SK-N-SH (cell line): ENCODE data around the gene SIDT1. TPM values are rescaled to one million over a fixed set of nuclear protein-coding genes. Genes with fewer than 3 reads are reported as not detected.
A peak's percentile ranks its signal among the peaks of the same experiment; 100 is the strongest.

Experiments
- CTCF ChIA-PET: fragments of 300-600, 350-600 bp; formaldehyde crosslinking; extraction: SDS; loops from one replicate; lab custom pipeline; 2021; lab: Yijun Ruan, JAX
- POLR2A ChIA-PET: fragments of 350-600 bp; sonication (Branson Sonifier 250); formaldehyde crosslinking; extraction: SDS; loops from one replicate; lab custom pipeline; 2020; ENCODE audit warnings: antibody characterized with exemption, inconsistent platforms; lab: Yijun Ruan, JAX
- DNase-seq: peaks from one replicate; pipeline ENCODE4 v3.0.0; 2012
- H2AFZ ChIP-seq: fragments of 200-600 bp; sonication (generic); 2 replicates; pipeline ENCODE4 v1.8.1; 2016; ENCODE audit warnings: antibody characterized with exemption, mild to moderate bottlenecking, low read depth
- H3F3A ChIP-seq: fragments of 200-600 bp; sonication (generic); replicated peaks from 2 replicates; pipeline ENCODE3; 2016; ENCODE audit warnings: antibody characterized with exemption, mild to moderate bottlenecking; ENCODE audit not compliant: insufficient read depth
- H3K27ac ChIP-seq, 2 experiments: fragments of 200-500 bp in 1 of 2; fragments of 200-600 bp in 1 of 2; sonication (Bioruptor generic) in 1 of 2; sonication (generic), shearing (Covaris generic) in 1 of 2; 2 replicates each; pipeline versions ENCODE4 v1.5.1 to v1.6.1; 2014 to 2016; ENCODE audit warnings: low read depth in 2 of 2, inconsistent platforms in 1 of 2, low read length in 1 of 2, mild to moderate bottlenecking in 1 of 2, mixed read lengths in 1 of 2
- H3K27me3 ChIP-seq: fragments of 200-600 bp; sonication (generic), shearing (Covaris generic); 2 replicates; pipeline ENCODE4 v1.6.1; 2016; ENCODE audit warnings: mixed run types; ENCODE audit not compliant: insufficient read depth
- H3K36me3 ChIP-seq, 2 experiments: fragments of 200-500 bp in 1 of 2; fragments of 200-600 bp in 1 of 2; sonication (Bioruptor generic) in 1 of 2; sonication (generic) in 1 of 2; replicated peaks in 1 of 2; 2 replicates each; pipeline versions ENCODE3 to v1.5.1; 2014 to 2016; ENCODE audit warnings: low read length in 1 of 2, mild to moderate bottlenecking in 1 of 2; ENCODE audit not compliant: insufficient read depth in 2 of 2, control insufficient read depth in 1 of 2
- H3K4me1 ChIP-seq, 2 experiments: fragments of 200-500 bp in 1 of 2; fragments of 200-600 bp in 1 of 2; sonication (Bioruptor generic) in 1 of 2; sonication (generic), shearing (Covaris generic) in 1 of 2; 2 replicates each; pipeline versions ENCODE4 v1.5.1 to v1.6.1; 2014 to 2016; ENCODE audit warnings: low read depth in 1 of 2, low read length in 1 of 2, mixed run types in 1 of 2; ENCODE audit not compliant: insufficient read depth in 2 of 2, control insufficient read depth in 1 of 2
- H3K4me2 ChIP-seq: fragments of 200-600 bp; sonication (generic), shearing (Covaris generic); 2 replicates; pipeline ENCODE4 v1.6.1; 2017; ENCODE audit warnings: mixed run types
- H3K4me3 ChIP-seq, 2 experiments: fragments of 200-500 bp in 1 of 2; fragments of 200-600 bp in 1 of 2; sonication (Bioruptor generic) in 1 of 2; sonication (generic), shearing (Covaris generic) in 1 of 2; 2 replicates each; pipeline versions ENCODE4 v1.5.1 to v1.8.1; 2014 to 2016; ENCODE audit warnings: low read depth in 2 of 2, inconsistent platforms in 1 of 2, low read length in 1 of 2, mild to moderate bottlenecking in 1 of 2, mixed read lengths in 1 of 2, moderate library complexity in 1 of 2
- H3K79me2 ChIP-seq: fragments of 200-600 bp; sonication (generic); 2 replicates; pipeline ENCODE4 v1.8.1; 2017; ENCODE audit warnings: mild to moderate bottlenecking; ENCODE audit not compliant: insufficient read depth
- H3K9ac ChIP-seq: fragments of 200-600 bp; sonication (generic); 2 replicates; pipeline ENCODE4 v1.6.1; 2017; ENCODE audit warnings: mixed run types
- H3K9me2 ChIP-seq: fragments of 200-600 bp; sonication (generic); 2 replicates; pipeline ENCODE4 v1.6.1; 2017; ENCODE audit warnings: mixed run types
- H3K9me3 ChIP-seq: fragments of 200-600 bp; sonication (generic); 2 replicates; pipeline ENCODE4 v1.6.1; 2017; ENCODE audit warnings: mixed run types, mild to moderate bottlenecking, moderate library complexity
- H4K20me1 ChIP-seq: fragments of 200-600 bp; sonication (generic); 2 replicates; pipeline ENCODE4 v1.6.1; 2017; ENCODE audit warnings: mild to moderate bottlenecking, mixed run types; ENCODE audit not compliant: insufficient read depth
- ELF1 ChIP-seq: IDR thresholded peaks from 2 replicates; pipeline ENCODE4 v1.4.0; 2012
- EZH2phosphoT487 ChIP-seq: fragments of 200-600 bp; sonication (generic); IDR thresholded peaks from 2 replicates; pipeline ENCODE4 v1.6.1; 2017; ENCODE audit warnings: low read depth, mixed run types, mild to moderate bottlenecking, antibody characterized with exemption, moderate library complexity, borderline replicate concordance
- FOXM1 ChIP-seq: IDR thresholded peaks from 2 replicates; pipeline ENCODE4 v1.4.0; 2012; ENCODE audit warnings: low read depth, mild to moderate bottlenecking
- GABPA ChIP-seq: IDR thresholded peaks from 2 replicates; pipeline ENCODE4 v1.4.0; 2012; ENCODE audit warnings: low read depth, mild to moderate bottlenecking
- GATA2 ChIP-seq: sonication (generic); formaldehyde crosslinking; IDR thresholded peaks from 2 replicates; pipeline ENCODE4 v1.5.0; 2020; ENCODE audit warnings: mild to moderate bottlenecking, missing genetic modification reagents
- JUND ChIP-seq: IDR thresholded peaks from 2 replicates; pipeline ENCODE4 v1.4.0; 2012
- MEF2A ChIP-seq: IDR thresholded peaks from 2 replicates; pipeline ENCODE4 v1.4.0; 2012; ENCODE audit warnings: low read depth, borderline replicate concordance
- MXI1 ChIP-seq: IDR thresholded peaks from 2 replicates; pipeline ENCODE4 v1.6.1; 2012; ENCODE audit warnings: mild to moderate bottlenecking, low read depth, low read length, improper control_type of control experiment
- NFIC ChIP-seq: IDR thresholded peaks from 2 replicates; pipeline ENCODE4 v1.4.0; 2012; ENCODE audit warnings: borderline replicate concordance
- RCOR1 ChIP-seq: fragments of 150-350 bp; IDR thresholded peaks from 2 replicates; pipeline ENCODE4 v1.6.1; 2017; ENCODE audit warnings: antibody characterized with exemption, low read length
- SMC3 ChIP-seq: IDR thresholded peaks from 2 replicates; pipeline ENCODE4 v1.6.1; 2012; ENCODE audit warnings: low read depth, low read length, improper control_type of control experiment
- TAF1 ChIP-seq: IDR thresholded peaks from 2 replicates; pipeline ENCODE4 v1.6.1; 2012; ENCODE audit warnings: low read depth, mild to moderate bottlenecking, low read length, moderate library complexity, borderline replicate concordance
- TCF12 ChIP-seq: IDR thresholded peaks from 2 replicates; pipeline ENCODE4 v1.4.0; 2012
- TEAD4 ChIP-seq: IDR thresholded peaks from 2 replicates; pipeline ENCODE4 v1.4.0; 2012; ENCODE audit warnings: mild to moderate bottlenecking, borderline replicate concordance; ENCODE audit not compliant: insufficient read depth
- WGBS: methylation state at CpG from one replicate; pipeline ENCODE4 v1.1.6; 2017; ENCODE audit warnings: low lambda C conversion rate; 5-methylcytosine and 5-hydroxymethylcytosine counted together
- polyA plus RNA-seq, 3 experiments: library from polyadenylated mRNA; depleted of rRNA; stranded (reverse); fragments of >200 nt; gene quantifications; 2 replicates each; pipeline ENCODE4 v1.2.3, GENCODE V29; 2012
- TF ChIP-seq, protein P1 (sequence below): fragments of 200-600 bp; sonication (generic); IDR thresholded peaks from 2 replicates; pipeline ENCODE4 v1.6.1; 2017; ENCODE audit warnings: antibody characterized with exemption, mild to moderate bottlenecking, moderate library complexity
- TF ChIP-seq, protein P2 (sequence below): IDR thresholded peaks from 2 replicates; pipeline ENCODE4 v1.4.0; 2012; ENCODE audit warnings: low read depth
- TF ChIP-seq, protein P3 (sequence below): IDR thresholded peaks from 2 replicates; pipeline ENCODE4 v1.4.0; 2012; ENCODE audit warnings: low read depth, borderline replicate concordance
- TF ChIP-seq, protein P4 (sequence below): fragments of 150-350 bp; IDR thresholded peaks from 2 replicates; pipeline ENCODE4 v1.6.1; 2017; ENCODE audit warnings: antibody characterized with exemption, low read length, low read depth, borderline replicate concordance
- TF ChIP-seq, protein P5 (sequence below): IDR thresholded peaks from 2 replicates; pipeline ENCODE4; 2012

Gene SIDT1
- polyA plus RNA-seq, 1 of the 3 experiments (the other 2 are of a cell fraction): 0.02 TPM

DNA sequence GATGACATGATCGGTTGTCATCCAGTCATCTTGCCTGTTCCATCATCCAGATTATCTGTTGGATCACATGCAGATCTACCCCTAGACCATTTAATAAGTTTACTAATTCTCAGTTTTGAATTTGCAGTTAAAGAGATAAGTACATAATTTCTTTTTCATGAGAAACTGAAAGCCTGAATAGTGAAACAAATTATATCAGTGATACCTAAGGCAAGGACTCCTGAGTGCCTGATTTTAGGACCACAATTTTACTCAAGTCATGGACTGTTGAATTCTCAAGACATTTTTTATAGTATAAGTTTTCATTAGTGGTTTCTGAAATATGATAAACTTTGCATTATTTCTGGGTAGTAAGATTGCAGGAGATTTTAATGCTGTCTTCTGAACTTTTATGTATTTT, 13.2 kb downstream of the SIDT1 start:
- CTCF ChIA-PET: interaction anchor here (2.4 kb wide), 1 partner anchor 16 kb away, joined by 6 read pairs; no protein-coding TSS in a partner anchor
- H3K9me3 ChIP-seq: no peaks in the 10 kb centered on the region
- WGBS: 68% methylated on average over 1 of the region's 1 CpG

DNA sequence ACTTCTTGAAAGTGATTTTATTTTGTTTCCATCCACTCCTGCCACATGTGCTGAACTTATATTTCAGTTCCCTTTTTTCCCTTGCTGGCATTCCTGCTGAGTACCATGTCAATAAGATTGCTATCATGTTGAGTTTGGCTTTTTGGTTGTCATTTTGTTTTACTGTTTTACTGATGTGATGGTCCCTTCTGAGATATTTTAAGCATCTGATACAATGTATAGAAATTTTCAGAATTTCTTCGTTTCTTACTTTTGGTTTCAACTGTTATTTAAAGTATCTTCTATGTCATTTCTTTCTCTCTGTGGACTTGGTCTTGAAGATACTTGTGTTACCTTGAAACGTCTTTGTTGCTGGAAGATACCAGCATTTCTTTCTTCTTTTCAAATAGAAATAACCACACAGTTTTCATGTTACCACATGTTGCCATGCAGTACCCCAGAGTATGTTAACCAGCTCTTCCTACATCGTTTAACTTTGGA, 14.1 kb downstream of the SIDT1 start:
- no peaks in the 10 kb centered on the region for H3K4me1 ChIP-seq
- H3K4me3 ChIP-seq: no peak overlapping the region
- no peaks in the 10 kb centered on the region for H3K27me3 ChIP-seq
- no peaks in the 10 kb centered on the region for H3F3A ChIP-seq
- H4K20me1 ChIP-seq: no peaks in the 10 kb centered on the region
- no peaks in the 10 kb centered on the region for H3K9me2 ChIP-seq
- peak overlapping the region; percentile 10; the same call in 1 of the 2 replicates for H2AFZ ChIP-seq
- WGBS: 10% methylated on average over 3 of the region's 3 CpGs
- ChIA-PET CTCF (interaction anchor here (0.6 to 2.4 kb wide), 4 partner anchors 15 to 227 kb away, joined by 3 to 6 read pairs (median 3); no protein-coding TSS in a partner anchor), POLR2A (no interaction called here)
- no peak overlapping the region for H3K9ac ChIP-seq
- no peak overlapping the region for H3K4me2 ChIP-seq
- no peaks in the 10 kb centered on the region for H3K79me2 ChIP-seq
- no peaks in the 10 kb centered on the region for H3K9me3 ChIP-seq
- no peak overlapping the region for H3K27ac ChIP-seq
- DNase-seq: no peak
- H3K36me3 ChIP-seq: no peaks in the 10 kb centered on the region
- TF ChIP-seq, protein P1, sequence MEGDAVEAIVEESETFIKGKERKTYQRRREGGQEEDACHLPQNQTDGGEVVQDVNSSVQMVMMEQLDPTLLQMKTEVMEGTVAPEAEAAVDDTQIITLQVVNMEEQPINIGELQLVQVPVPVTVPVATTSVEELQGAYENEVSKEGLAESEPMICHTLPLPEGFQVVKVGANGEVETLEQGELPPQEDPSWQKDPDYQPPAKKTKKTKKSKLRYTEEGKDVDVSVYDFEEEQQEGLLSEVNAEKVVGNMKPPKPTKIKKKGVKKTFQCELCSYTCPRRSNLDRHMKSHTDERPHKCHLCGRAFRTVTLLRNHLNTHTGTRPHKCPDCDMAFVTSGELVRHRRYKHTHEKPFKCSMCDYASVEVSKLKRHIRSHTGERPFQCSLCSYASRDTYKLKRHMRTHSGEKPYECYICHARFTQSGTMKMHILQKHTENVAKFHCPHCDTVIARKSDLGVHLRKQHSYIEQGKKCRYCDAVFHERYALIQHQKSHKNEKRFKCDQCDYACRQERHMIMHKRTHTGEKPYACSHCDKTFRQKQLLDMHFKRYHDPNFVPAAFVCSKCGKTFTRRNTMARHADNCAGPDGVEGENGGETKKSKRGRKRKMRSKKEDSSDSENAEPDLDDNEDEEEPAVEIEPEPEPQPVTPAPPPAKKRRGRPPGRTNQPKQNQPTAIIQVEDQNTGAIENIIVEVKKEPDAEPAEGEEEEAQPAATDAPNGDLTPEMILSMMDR: no peak
- TF ChIP-seq MEF2A (no peak), TEAD4 (no peak), GABPA (no peak), MXI1 (no peak), JUND (no peak), EZH2phosphoT487 (no peak)
- TF ChIP-seq, protein P2, sequence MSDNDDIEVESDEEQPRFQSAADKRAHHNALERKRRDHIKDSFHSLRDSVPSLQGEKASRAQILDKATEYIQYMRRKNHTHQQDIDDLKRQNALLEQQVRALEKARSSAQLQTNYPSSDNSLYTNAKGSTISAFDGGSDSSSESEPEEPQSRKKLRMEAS: no peak
- TF ChIP-seq, protein P3, sequence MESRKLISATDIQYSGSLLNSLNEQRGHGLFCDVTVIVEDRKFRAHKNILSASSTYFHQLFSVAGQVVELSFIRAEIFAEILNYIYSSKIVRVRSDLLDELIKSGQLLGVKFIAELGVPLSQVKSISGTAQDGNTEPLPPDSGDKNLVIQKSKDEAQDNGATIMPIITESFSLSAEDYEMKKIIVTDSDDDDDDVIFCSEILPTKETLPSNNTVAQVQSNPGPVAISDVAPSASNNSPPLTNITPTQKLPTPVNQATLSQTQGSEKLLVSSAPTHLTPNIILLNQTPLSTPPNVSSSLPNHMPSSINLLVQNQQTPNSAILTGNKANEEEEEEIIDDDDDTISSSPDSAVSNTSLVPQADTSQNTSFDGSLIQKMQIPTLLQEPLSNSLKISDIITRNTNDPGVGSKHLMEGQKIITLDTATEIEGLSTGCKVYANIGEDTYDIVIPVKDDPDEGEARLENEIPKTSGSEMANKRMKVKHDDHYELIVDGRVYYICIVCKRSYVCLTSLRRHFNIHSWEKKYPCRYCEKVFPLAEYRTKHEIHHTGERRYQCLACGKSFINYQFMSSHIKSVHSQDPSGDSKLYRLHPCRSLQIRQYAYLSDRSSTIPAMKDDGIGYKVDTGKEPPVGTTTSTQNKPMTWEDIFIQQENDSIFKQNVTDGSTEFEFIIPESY: no peak

More for the DNA sequence above, 13.2 kb downstream of the SIDT1 start:
- Histone ChIP-seq H3K36me3 (no peaks in the 10 kb centered on the region), H3K4me3 (no peak overlapping the region), H3K9ac (no peak overlapping the region), H3K9me2 (no peaks in the 10 kb centered on the region), H3F3A (no peaks in the 10 kb centered on the region), H3K79me2 (no peaks in the 10 kb centered on the region), H4K20me1 (no peaks in the 10 kb centered on the region), H3K27ac (no peak overlapping the region), H3K4me2 (no peak overlapping the region), H2AFZ (no peak overlapping the region), H3K4me1 (no peaks in the 10 kb centered on the region), H3K27me3 (no peaks in the 10 kb centered on the region)
- no peak for DNase-seq
- TF ChIP-seq NFIC (no peak), TAF1 (no peak), ELF1 (no peak), GABPA (no peak), SMC3 (no peak), FOXM1 (no peak), GATA2 (CRISPR knock-in tag) (no peak), TEAD4 (no peak), RCOR1 (no peak), TCF12 (no peak)
- TF ChIP-seq, protein P4, sequence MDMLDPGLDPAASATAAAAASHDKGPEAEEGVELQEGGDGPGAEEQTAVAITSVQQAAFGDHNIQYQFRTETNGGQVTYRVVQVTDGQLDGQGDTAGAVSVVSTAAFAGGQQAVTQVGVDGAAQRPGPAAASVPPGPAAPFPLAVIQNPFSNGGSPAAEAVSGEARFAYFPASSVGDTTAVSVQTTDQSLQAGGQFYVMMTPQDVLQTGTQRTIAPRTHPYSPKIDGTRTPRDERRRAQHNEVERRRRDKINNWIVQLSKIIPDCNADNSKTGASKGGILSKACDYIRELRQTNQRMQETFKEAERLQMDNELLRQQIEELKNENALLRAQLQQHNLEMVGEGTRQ: no peak
- TF ChIP-seq, protein P5, sequence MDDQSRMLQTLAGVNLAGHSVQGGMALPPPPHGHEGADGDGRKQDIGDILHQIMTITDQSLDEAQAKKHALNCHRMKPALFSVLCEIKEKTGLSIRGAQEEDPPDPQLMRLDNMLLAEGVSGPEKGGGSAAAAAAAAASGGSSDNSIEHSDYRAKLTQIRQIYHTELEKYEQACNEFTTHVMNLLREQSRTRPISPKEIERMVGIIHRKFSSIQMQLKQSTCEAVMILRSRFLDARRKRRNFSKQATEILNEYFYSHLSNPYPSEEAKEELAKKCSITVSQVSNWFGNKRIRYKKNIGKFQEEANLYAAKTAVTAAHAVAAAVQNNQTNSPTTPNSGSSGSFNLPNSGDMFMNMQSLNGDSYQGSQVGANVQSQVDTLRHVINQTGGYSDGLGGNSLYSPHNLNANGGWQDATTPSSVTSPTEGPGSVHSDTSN: no peak
- TF ChIP-seq, protein P2: no peak
- TF ChIP-seq, protein P3: no peak
- POLR2A ChIA-PET: no interaction called here
